Retina (tissue), 1 donor: ENCODE data around the gene RNF4.

Source experiments
- DNase-seq: peaks from one replicate; pipeline ENCODE4 v3.0.0-alpha.2; 2016

The RNF4 gene

DNA sequence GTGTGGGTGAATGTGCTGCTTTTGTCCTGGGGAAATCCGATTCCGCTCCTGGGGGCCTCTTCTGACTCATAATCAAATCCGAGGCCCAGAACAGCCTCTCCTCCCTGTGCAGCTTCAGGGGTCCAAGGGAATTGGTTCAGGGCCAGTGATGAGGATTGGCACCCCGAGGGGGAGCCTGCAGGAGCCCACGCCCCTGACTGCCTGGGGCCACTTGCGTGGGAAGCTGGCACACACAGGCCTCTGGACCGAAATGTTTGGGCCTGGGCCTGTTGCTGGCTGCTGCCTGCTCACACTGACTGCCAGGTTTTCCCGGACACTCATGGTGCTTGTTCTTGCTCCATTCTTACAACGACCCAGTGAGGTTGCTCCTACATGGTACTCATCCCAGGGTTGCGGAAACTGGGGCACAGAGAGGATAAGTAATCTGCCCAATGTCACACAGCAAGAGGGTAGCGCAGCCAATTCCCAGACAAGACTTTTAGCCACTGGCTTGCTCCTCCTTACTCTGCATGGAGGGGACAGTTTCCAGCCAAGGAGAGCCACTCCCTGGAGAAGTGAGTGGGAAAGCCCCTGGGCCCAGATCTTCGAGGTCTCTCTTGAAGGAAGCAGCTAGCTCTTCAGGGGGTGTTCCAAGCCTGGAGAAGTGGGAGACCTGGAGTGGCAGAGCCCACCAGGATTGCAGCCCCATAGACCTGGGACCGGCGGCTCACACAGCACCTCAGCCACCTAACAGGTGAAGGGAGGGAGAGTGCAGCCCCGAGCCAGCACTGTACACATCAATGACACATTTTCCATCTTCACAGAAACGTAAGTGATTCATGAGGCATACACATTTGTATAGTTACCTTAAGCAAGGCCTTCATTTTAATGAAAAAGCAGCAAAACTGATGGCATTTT lies 29.8 kb upstream of the RNF4 start:
- DNase-seq: no peak

GRCh38 chr4:2441393-2442174 lies 27.3 kb upstream of the RNF4 start:
- DNase-seq: peak; percentile 60

DNA sequence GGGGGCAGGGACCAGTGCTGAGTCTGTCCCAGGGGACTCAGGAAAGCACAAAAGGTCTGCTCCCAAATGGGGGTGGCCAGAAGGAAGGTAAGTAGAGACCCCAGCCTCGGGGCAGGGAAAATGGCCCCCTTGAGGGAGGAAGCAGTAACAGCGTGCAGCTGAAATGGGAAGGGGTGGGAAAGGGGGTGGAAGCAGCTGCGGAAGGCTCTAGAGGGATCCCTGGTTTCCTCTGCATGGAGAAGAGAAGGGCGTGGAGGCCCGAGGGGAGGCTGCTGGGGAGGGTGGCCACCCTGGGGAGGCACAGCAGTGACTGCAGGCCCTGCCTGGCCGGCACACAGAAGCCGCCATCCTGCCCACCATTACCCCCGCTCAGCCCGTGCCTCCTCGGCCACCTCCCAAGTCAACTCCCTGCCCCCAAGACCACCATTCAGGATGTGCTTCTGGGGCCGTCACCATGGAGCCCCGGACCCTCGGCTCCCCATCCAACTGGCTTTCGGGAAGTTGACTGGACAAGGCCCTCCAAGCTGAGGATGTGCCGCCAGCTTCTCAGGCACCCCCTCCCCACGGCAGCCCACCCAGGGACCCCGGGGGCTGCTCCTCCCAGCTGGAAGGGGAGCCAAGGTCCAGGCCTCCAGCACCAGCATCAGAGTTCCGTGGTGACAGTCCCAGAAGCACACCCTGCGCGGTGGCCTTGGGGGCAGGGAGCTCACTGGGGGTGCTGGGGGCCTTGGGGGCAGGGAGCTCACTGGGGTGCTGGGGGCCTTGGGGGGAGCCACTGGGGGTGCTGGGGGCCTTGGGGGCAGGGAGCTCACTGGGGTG lies 26.5 kb upstream of the RNF4 start:
- DNase-seq: no peak

DNA sequence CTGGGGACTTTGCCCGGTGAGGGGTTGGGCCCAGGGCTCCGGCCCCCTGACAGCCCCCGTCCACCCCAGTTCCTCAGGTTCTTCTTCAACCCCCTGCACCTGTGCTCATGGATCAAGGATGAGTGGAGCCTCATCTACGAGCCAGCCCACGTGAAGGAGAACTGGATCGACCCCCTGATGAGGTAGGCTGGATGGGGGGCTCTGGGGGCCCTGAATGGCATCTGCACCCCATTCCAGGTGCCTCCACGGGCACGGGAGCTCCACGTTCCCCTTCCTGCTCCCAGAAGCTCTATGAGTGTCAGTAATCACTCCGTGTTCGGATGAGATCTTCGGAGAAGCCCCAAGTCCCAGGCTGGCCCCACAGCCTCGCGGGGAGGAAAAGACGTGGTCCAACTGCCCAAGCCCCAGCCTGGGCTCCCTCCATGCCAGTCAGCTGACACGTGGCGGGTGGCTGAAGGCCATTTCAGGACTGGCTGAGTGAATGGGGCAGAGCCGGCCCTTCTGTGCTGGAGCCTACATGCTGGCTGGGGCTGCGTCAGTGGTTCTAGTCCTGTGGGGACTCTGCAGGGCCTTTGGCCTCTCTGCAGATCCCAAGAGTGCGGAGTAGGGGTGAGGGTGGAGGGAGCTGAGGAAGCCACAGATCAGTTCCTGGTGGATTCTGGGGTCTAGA lies 25.7 kb upstream of the RNF4 start:
- DNase-seq: no peak

DNA sequence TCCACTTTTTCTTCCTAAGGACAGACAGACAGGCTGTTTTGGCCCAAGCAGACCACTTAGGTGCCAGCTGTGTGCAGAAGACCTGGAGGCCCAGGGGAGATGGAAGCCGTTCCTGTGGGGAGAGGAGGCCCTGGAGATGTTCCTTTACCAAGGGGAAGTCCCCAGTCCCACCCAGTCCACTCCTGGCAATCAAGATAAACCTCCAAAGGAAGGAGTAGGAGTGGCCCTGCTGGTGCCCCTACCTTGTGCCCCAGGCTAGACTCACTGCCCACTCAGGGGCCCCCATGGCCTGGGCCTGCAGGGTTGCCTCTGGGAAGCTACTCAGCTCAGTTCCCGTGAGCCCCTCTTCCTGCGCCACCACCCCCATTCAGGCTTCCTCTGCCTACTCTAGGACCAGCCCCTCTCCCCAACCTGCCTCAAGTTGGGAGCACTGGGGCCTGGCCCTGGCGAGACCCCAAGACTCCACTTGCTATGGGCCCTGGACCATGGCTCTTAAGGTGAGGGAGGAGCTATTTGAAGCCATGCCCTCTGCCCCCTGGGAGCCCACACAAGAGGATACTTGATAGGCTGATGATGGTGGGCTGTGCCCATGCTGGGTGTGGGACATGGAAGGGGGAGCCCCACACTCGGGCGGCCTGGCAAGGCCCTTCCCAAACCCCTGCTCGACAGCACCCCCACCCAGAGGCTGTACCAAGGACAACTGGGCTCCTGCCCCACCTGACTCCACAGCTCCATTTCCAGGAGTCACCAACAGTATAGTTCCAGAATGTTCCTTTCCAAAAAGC lies 24.8 kb upstream of the RNF4 start:
- DNase-seq: no peak

DNA sequence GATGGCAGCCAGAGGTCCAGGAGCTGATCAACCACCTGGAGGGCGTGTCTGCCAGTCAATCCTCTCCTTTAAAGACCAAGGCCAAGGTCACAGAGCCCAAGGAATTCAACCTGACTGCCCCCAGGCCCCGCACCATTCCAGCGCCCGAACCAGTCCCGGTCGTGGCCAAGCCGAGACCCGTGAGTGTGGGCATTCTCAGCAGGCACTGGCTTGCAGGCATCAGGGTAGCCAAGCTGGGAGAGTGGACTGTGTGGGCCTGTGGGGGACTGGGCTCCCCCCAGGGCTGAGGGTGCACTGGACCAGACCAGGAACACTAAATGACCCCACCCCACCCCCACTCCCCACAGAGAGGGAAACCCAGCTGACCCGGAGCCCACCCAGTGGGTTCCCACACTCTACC lies 23.8 kb upstream of the RNF4 start:
- DNase-seq: no peak

- no peak for DNase-seq
Measured at GRCh38 chr4:2445571-2445970, 23.3 kb upstream of the RNF4 start.

DNA sequence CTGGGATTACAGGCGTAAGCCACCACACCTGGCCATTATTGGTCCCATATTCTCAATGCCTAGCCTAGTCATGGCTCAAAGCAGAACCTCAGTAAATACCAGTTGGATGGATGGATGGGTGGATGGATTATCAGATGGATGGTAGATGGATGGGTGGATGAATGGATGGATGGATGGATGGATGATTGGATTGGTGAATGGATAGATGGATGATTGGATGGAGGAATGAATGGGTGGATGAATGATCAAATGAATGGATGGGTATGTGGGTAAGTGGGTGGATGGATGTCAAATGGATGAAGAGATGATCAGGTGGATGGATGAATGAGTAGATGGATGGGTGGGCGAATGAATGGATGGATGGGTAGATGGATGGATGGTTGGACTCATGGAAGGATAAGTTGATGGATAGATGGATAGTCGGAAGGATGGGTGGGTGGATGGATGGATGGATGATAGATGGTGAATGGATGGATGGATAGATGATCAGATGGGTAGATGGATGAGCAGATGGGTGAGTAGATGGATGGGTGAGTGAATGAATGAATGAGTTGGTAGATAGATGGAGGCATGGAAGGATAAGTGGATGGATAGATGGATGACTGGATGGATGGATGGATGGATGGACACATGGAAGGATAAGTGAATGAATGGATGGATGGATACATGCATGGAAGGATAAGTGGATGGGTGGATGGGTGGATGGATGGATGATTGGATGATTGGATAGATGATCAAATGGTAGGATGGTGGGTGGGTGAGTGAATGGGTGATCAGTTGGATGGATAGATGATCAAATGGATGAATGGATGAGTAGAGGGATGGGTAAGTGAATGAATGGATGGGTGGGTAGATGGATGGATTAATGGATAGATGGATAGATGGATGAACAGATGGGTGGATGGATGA lies 22.0 kb upstream of the RNF4 start:
- no peak for DNase-seq

DNA sequence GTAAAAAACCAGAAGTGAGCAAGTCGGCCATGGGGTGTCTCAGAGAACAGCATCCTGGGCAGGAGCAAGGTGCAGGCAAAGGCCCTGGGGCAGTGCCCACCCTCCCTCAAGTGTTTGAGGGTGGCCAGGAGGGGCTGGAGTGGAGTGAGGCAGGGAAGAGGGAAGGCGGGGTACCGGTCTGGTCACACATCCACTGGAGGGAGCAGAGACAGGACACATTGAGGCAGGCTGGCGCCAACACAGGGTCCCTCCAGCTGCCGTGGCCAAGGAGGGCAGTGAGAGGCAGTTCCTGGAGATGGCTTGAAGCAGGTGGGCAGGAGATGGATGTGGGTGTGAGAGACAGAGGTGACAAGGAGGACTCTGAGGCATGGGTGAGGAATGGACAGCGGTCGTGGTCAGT lies 20.3 kb upstream of the RNF4 start:
- DNase-seq: no peak

- no peak for DNase-seq
Measured at GRCh38 chr4:2449051-2449450, 19.9 kb upstream of the RNF4 start.

DNA sequence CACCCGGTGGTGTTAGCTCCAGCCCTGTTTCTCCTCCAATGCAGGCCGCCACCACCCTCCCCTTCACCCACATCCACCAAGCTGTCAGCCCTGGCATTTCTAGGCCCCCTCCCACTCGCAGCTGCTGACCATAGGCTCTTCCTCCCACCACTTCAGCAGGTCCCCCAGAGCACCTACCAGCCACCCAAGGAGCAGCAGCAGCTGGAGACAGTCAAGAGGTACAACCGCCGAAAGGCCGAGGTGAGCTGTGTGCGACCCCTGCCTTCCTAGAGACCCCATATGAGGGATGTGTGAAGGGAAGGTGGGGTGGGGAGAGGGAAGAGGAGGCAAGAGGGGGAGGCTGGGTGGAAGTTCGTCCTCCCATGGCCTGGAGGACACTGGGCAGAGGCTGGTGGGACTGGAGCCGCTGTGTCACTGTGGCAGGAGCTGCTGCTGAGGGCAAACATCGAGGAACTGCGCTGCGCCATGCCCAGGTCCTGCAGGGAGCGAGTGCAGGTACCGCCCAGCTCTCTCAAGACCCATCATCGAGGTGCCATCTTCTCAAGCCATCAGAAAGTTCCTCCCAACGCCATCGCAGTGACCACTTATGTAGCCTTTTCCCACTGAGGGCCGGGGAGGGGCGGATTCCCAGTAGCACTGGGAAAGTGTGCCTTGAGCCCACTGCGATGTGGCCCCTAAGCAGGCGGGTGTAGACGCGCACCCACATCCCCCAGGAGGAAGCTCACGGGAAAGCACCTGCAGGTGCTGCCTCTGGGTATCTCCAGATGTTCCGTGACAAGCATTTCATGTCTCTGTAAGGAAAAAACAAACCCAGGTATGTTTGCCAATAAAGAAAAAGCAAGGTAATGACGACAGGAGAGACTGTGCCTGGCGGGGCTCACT lies 19.2 kb upstream of the RNF4 start:
- no peak for DNase-seq

DNA sequence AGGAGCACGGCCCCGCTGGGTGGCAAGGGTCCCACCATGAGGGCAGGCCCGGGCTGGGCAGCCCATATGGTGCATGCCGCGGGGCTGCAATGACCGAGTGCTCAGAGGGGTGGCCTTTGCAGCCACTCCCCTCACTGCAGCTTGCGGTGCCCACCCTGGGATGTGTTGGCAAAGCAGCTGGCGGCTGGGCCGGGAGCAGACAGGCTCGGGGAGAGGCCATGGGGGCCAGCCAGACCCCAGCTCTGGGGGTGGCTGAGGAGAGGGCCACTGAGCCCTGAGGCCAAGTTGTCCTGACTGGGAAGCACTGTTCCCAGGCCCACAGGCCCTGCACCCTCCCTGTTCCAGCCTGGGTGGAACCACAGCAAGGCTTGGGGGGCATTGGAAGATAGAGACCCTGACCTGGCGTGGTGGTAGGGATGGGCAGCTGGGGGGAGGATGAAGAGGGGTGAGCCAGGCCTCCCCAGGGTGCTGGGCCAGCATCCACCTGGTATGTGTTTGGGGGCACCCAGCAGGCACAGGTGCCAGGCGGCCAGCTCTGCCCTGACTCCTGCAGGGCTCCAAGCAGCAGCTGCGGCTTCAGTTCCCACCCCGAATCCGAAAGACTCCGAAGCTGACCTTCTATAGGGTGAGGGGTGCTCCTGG lies 18.4 kb upstream of the RNF4 start:
- DNase-seq: no peak

- DNase-seq: no peak
Measured at GRCh38 chr4:2451036-2451520, 17.8 kb upstream of the RNF4 start.

GRCh38 chr4:2451821-2452785 lies 16.8 kb upstream of the RNF4 start:
- DNase-seq: no peak

- DNase-seq: no peak
Measured at GRCh38 chr4:2457481-2458295, 11.2 kb upstream of the RNF4 start.

DNA sequence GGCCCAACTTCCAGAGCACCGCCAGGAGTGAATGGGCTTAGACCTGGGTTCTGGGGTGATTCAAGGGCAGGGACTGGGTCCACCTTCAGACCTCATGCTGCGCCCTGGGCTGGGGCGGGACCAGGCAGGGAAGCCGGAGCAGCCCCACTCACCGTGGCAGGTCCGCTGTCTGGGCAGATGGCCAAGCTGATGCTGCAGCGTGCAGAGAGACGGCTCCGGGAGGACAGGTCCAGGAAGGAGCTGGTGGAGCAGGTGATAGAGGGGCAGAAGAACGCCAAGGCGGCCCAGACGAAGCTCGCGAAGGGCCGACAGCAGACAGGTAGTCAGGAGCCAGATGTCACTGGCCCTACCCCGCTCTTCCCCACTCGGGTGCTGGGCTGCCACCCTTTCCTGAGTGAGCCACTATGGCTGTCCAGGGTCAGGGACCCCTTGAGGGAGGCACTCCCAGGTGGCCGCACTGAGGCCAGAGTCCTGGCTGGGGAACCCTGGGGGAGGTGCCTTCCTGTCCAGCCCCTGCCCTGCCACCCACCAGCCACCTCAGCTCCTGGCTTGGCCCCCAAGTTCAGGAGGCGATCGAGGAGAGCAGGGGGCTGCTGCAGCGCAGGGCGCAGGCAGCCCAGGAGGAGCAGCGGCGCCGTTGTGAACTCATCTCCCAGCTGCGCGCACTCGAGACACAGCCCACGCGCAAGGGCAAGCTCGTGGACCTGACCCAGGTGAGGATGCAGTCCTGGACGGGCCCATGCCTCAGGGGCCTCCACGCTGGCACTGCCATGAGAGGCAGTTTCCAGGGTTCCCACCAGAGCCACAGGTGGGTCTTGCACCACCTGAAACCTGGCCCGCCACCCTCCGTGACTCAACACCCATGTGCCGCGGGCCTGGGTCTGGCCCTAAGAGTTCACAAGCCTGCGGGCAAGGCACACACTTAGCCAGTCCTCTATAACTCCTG lies 10.1 kb upstream of the RNF4 start:
- no peak for DNase-seq
